RWPE1 (cell line): ENCODE results near the gene SLCO1A2.

Source experiments
- CTCF ChIA-PET: fragments of 350-600 bp; sonication (Branson Sonifier 250); formaldehyde crosslinking; extraction: SDS; loops from one replicate; lab custom pipeline; 2021; lab: Yijun Ruan, JAX
- POLR2A ChIA-PET: fragments of 400-600 bp; formaldehyde crosslinking; extraction: SDS; loops from one replicate; lab custom pipeline; 2020; ENCODE audit warnings: antibody characterized with exemption; ENCODE audit not compliant: low non-redundant PET; lab: Yijun Ruan, JAX
- DNase-seq: peaks from one replicate; pipeline ENCODE4 v3.0.0; 2012; ENCODE audit warnings: low spot score
- H3K27ac ChIP-seq: fragments of 450-650 bp; 2 replicates; pipeline ENCODE4 v1.5.1; 2017
- CTCF ChIP-seq: fragments of 450-650 bp; conservative IDR thresholded peaks from 2 replicates; pipeline ENCODE4 v1.5.1; 2017; ENCODE audit warnings: low read depth, mild to moderate bottlenecking

SLCO1A2 gene

GRCh38 chr12:21289698-21290097 is 45.0 kb downstream of the SLCO1A2 start:
- no peak for DNase-seq
- TF ChIP-seq CTCF: no peak
- H3K27ac ChIP-seq: no peak overlapping the region
- POLR2A ChIA-PET: no interaction called here
- CTCF ChIA-PET: interaction anchor here (0.6 kb wide), 1 partner anchor 11 kb away, joined by 4 read pairs; no protein-coding TSS in a partner anchor

- H3K27ac ChIP-seq: no peak overlapping the region
- ChIA-PET POLR2A (no interaction called here), CTCF (no interaction called here)
- DNase-seq: no peak
- no peak for TF ChIP-seq CTCF
Observed at GRCh38 chr12:21276826-21277225, 57.9 kb downstream of the SLCO1A2 start.

- no peak for DNase-seq
- TF ChIP-seq CTCF: no peak
- no peak overlapping the region for H3K27ac ChIP-seq
- ChIA-PET POLR2A (no interaction called here), CTCF (interaction anchor here (0.5 kb wide), 1 partner anchor 151 kb away, joined by 6 read pairs; no protein-coding TSS in a partner anchor)
Observed at GRCh38 chr12:21265932-21266331, 68.8 kb downstream of the SLCO1A2 start.

GRCh38 chr12:21264232-21264631 is 70.5 kb downstream of the SLCO1A2 start:
- ChIA-PET POLR2A (no interaction called here), CTCF (no interaction called here)
- no peak for TF ChIP-seq CTCF
- DNase-seq: no peak
- H3K27ac ChIP-seq: no peak overlapping the region

GRCh38 chr12:21257172-21257571 is 77.5 kb downstream of the SLCO1A2 start:
- no peak for TF ChIP-seq CTCF
- CTCF ChIA-PET: no interaction called here
- no peak overlapping the region for H3K27ac ChIP-seq
- POLR2A ChIA-PET: no interaction called here
- DNase-seq: no peak

- POLR2A ChIA-PET: no interaction called here
- H3K27ac ChIP-seq: no peak overlapping the region
- DNase-seq: no peak
- TF ChIP-seq CTCF: no peak
- CTCF ChIA-PET: interaction anchor here (0.6 kb wide), 1 partner anchor 726 kb away, joined by 3 read pairs; no protein-coding TSS in a partner anchor
Observed at GRCh38 chr12:21252070-21252469, 82.6 kb downstream of the SLCO1A2 start.
